GM18858 (cell line): ENCODE measurements around the gene GALNT7.

Experiments used
- ATAC-seq: cut with Tn5 transposase; IDR thresholded peaks from one replicate; pipeline ENCODE4 v1.9.1; 2021; ENCODE audit not compliant: unreplicated experiment

GALNT7 gene

GRCh38 chr4:173288698-173289352 lies 120.2 kb downstream of the GALNT7 start:
- peak; percentile 5 for ATAC-seq

GRCh38 chr4:173289353-173289727 lies 120.7 kb downstream of the GALNT7 start:
- ATAC-seq = no peak

- ATAC-seq = no peak
These were observed 123.3 kb downstream of the GALNT7 start for GRCh38 chr4:173291899-173292298.

- ATAC-seq = no peak
These were observed 125.1 kb downstream of the GALNT7 start for GRCh38 chr4:173293663-173294062.

GRCh38 chr4:173294444-173294843 lies 125.8 kb downstream of the GALNT7 start:
- no peak for ATAC-seq

GRCh38 chr4:173301518-173302201 lies 133.0 kb downstream of the GALNT7 start:
- no peak for ATAC-seq

- no peak for ATAC-seq
These were observed 139.2 kb downstream of the GALNT7 start for GRCh38 chr4:173307778-173308177.

- no peak for ATAC-seq
These were observed 142.8 kb downstream of the GALNT7 start for GRCh38 chr4:173311368-173311767.

GRCh38 chr4:173314715-173315114 lies 146.1 kb downstream of the GALNT7 start:
- no peak for ATAC-seq

- ATAC-seq = no peak
These were observed 147.4 kb downstream of the GALNT7 start for GRCh38 chr4:173316060-173316459.

- ATAC-seq = no peak
These were observed 148.4 kb downstream of the GALNT7 start for GRCh38 chr4:173317004-173317403.

- ATAC-seq = no peak
These were observed 149.6 kb downstream of the GALNT7 start for GRCh38 chr4:173318240-173318639.

GRCh38 chr4:173318648-173319211 lies 150.1 kb downstream of the GALNT7 start:
- peak; percentile 48 for ATAC-seq

GRCh38 chr4:173319696-173320095 lies 151.1 kb downstream of the GALNT7 start:
- no peak for ATAC-seq

GRCh38 chr4:173325007-173325736 lies 156.6 kb downstream of the GALNT7 start:
- no peak for ATAC-seq

GRCh38 chr4:173328236-173328901 lies 159.8 kb downstream of the GALNT7 start:
- no peak for ATAC-seq

GRCh38 chr4:173330590-173330989 lies 162.0 kb downstream of the GALNT7 start:
- no peak for ATAC-seq

GRCh38 chr4:173332021-173332487 lies 163.4 kb downstream of the GALNT7 start:
- ATAC-seq = no peak

- no peak for ATAC-seq
These were observed 164.5 kb downstream of the GALNT7 start for GRCh38 chr4:173332963-173333657.

GRCh38 chr4:173333658-173334084 lies 165.1 kb downstream of the GALNT7 start:
- ATAC-seq = no peak
